Mesangial cell (primary cell): ENCODE results near the gene ATP4A. TPM values are rescaled to one million over a fixed set of nuclear protein-coding genes. Genes with fewer than 3 reads are reported as not detected.

Source experiments
- total RNA-seq: library from RNA; depleted of rRNA; stranded (reverse); fragments of >200 nt; gene quantifications from 2 replicates; pipeline ENCODE4 v1.2.3, GENCODE V29; 2015

ATP4A gene
- total RNA-seq, result not detected in 2 replicates

DNA sequence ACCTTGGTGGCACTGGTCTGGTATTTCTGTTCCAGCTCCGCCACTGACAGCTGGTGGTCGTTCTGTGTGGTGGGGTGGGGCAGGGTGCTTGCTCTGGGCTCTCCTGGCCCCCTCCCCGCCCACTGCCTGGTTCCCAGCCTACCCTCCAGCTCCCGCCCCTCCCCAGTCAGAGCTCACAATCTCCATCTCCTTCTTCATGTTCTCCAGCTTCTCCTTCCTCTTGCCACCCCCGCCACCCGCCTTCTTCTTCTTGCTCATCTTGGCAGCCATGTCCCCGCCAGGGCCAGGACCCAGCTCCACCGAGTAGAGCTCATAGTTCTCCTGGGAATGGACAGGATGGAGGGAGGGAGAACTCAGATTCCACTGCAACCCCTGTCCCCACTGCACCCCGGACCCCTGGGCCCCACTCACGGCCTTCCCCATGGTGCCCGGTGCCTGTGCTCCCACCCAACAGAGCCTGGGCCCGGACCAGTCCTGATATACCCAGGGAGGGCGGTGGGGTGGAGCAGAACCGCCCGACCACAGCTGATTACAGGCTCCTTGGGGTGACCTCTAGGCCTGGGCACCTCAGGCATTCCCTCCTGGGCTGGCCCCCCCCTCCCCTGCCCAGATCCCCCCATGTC is at the start of gene ATP4A:
Gene ATP4A, minus strand, starts transcription at position 452 of the 623 bp plus-strand sequence. Its CDS starts 29 bp downstream, at position 423.

DNA sequence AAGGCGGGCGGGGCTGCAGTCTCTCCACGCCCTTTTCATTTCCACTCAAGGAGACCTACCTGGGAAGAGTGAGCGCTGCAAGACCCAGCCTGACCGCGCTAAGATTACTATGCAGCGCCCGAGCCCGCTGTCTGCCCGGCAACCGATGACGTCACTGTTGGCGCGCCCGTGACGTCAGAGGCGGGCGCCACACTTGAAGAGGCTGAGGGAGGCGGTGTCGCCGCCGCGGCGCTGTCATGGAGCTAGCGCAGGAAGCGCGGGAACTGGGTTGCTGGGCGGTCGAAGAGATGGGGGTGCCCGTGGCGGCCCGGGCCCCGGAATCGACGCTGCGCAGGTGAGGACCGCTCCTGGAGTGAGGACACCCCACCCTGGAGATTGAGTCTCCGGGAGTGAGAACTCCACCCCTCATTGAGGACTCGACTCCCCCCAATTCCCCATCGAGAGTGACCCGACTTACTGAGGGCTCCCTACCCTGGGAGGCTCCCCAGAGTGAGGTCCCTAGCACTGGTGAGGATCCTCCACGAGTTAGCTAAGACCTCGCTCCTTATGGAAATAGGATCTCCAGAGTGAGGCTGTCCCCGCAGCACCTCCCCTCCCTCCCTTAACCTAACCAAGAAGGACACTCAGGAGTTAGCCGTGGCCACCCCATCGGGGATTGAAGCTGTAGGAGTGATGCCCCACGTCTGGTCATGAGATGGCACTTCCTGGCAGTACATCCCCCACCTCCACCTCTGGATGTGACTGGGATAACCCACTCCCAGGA is 49.3 kb upstream of the ATP4A start, which contains the start of gene HAUS5:
Gene HAUS5, plus strand, starts transcription at position 177 of the 763 bp plus-strand sequence. Its CDS starts 60 bp downstream, at position 237.

DNA sequence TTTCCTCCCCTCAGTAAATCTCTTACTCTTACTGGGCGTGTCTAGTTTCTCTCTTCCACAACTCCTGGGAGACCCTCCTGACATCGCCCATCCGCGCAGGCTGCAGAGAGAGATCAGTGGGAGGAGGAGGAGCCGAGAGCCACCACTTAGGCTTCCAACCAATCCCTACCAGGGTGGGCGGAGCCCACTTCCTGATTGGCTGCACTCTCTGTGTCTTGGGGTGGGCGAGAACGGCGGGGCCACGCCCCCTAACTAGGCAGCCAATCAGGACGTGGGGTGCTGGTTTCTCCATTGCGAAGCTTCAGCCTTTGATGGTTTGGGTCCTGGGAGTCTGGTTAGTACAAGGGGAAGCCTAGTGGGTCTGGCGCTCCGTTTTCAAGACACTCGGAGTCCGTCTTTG is 22.4 kb upstream of the ATP4A start, which contains the start of gene PMIS2:
Gene PMIS2, plus strand, starts transcription at position 326 of the 400 bp plus-strand sequence. CDS start 87 bp downstream, outside the sequence.

DNA sequence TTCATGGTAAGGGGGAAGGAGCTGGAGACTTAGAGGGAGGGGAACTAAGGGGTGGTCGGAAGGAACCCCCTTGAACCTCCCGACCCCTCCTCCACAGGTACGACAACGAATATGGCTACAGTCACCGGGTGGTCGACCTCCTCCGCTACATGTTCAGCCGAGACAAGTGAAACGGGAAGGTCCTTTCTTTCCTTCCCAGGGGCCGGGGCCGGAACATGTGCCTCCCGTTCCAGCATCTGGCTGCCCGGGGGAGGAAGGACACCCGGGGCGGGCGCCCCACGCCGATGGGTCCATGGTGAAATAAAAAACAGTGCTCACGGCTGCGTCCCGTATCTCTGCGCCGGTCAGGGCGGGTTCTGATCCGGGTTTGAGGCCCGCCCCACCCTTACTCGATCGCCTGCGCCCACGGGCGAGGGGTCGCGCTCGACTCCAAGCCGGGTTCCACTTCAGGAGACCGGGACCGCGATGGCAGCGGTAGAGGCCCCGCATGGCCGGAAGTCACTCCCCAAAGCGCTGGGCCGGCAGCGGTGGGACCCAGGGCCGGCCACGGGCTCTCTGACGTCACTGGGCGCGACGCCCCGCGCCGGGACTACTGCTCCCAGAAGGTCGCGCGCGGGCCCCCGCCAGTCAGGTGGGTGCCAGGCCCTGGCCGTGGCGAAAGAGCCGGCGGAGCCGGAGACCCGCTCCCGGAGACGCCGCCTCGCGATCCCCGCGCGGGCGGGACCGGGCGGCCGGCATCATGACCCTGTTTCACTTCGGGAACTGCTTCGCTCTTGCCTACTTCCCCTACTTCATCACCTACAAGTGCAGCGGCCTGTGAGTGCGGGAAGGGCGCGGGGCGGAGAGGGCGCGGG is 18.2 kb downstream of the ATP4A start, which contains the start of gene TMEM147:
Gene TMEM147, plus strand, starts transcription at position 626 of the 854 bp plus-strand sequence. Its CDS starts 114 bp downstream, at position 740.

DNA sequence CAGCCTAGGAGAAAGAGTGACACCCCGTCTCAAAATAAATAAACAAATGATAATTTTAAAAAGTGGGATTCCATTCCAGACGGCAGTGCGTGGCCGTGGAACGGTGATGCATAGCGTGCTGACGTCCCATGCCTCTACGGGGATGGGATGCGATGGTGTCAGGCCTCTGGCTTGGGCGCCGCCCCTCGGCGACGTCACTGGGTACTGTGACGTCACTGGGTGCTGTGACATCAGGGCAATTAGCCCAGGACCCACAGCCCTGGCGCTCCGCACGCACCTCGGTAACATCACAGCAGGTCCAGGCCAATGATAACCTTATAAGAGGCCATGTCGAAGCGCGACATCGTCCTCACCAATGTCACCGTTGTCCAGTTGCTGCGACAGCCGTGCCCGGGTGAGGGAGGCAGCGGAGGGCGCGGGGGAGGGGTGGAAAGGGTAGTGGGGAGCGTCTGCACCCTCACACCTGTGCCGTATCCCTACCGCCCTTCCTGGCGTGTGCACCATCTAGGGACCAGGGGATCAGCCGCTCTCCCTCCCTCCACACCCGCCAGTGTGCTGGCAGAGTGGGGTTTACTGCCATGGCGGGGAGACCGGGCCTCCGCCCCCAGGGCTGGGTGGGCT is 30.1 kb downstream of the ATP4A start, which contains the start of gene GAPDHS:
Gene GAPDHS, plus strand, starts transcription at position 256 of the 621 bp plus-strand sequence. Its CDS starts 72 bp downstream, at position 328.

DNA sequence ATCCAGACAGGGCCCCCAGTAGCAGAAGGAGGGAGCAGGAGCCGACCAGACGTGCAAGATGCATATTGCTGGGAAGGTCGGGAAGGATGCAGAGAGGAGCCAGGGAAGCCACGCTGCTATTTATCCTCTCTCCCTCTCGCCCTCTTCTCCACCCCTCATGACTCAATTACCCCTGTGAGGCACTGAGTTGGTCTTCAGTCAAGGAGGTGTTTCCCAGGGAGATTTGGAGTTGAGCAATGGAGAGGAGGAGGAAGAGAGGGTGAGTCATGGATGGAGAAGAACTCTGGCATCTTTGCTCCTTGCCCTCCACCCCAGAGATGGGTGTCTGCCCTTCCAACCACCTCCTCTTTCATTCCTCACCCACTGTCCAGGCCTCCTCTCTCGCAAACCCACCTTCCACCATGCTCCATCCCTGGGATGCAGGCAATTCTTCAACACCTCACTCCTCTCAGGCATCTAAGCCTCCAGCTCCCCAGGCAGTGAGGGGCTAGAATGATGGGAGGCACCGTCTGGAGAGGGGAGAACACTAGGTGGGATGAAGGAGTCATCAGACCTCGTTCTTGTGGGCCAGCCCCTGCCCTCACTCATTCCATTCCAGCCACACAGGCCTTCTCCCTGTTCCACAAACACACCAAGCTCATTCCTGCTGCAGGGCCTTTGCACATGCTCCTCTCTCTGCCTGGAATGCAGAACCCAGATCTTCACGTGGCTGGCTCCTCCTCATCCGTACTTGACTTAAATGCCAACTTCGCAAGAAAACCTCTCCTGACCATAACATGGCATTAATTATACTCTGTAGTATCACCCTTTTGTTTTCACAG is 35.0 kb downstream of the ATP4A start, which contains the start of gene SBSN:
Gene SBSN, minus strand, starts transcription at position 94 of the 821 bp plus-strand sequence. Its CDS starts 30 bp downstream, at position 64.

DNA sequence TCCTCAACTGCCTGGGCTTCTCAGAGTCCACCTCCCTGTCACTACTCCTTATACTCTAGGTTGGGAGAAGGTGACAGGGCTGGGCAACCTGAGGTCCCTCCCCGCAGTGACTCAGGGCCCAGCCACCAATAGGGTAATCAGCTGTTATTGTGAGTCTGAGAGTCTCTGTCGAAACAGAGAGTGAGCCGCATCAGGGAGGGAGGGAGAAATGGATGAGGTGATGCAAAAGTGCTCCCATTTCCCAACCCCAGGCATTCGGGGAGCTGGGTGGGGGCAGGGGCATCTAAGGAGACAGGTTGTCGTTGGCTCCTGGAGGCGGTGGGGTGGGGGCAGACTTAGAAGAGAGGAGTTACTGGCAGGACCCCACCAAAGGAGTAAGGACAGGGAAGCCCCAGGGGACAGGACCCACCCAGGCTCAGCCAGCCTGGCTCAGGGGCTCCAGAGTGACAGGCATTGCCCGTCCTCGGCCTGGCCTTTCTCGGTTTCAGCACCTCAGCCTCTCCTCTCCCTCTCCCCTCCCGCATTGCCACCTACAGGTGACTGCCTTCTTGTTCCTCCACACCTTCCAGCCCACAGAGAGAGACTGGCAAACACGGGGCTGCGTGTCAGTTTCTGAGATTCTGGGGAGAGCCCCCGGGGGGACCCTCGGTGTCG is 49.7 kb downstream of the ATP4A start, which contains the start of gene DMKN:
Gene DMKN, minus strand, starts transcription at position 22 of the 654 bp plus-strand sequence. CDS start 174 bp downstream, outside the sequence.

Other genes starting within 250 kb of the ATP4A start
- gene CD22, start 234.5 kb downstream of the ATP4A start, total RNA-seq, result 1.1 TPM in 1 of 2 replicates, not detected in the other
- gene FFAR1, start 215.8 kb downstream of the ATP4A start, total RNA-seq, result not detected in 2 replicates
- gene FFAR3, start 205.2 kb downstream of the ATP4A start, total RNA-seq, result not detected in 2 replicates
- gene GPR42, start 192.6 kb downstream of the ATP4A start, total RNA-seq, result not detected in 2 replicates
- gene FFAR2, start 115.4 kb downstream of the ATP4A start, total RNA-seq, result not detected in 2 replicates
- gene KRTDAP, start 73.2 kb downstream of the ATP4A start, total RNA-seq, result not detected in 2 replicates
- gene DMKN, start 50.0 kb downstream of the ATP4A start, total RNA-seq, result 29.5 and 70.4 TPM in 2 replicates
- gene SBSN, start 35.3 kb downstream of the ATP4A start, total RNA-seq, result not detected in 2 replicates
- gene GAPDHS, start 30.2 kb downstream of the ATP4A start, total RNA-seq, result not detected in 2 replicates
- 118 and 129 TPM in 2 replicates for gene TMEM147, start 18.0 kb downstream of the ATP4A start, total RNA-seq
- gene PMIS2, start 22.5 kb upstream of the ATP4A start, total RNA-seq, result not detected in 2 replicates
- 7.5 and 20.7 TPM in 2 replicates for gene HAUS5, start 49.1 kb upstream of the ATP4A start, total RNA-seq
- gene RBM42, start 65.4 kb upstream of the ATP4A start, total RNA-seq, result 79.6 and 99.4 TPM in 2 replicates
- gene ETV2, start 78.1 kb upstream of the ATP4A start, total RNA-seq, result 0.49 and 2.3 TPM in 2 replicates
- gene COX6B1, start 84.7 kb upstream of the ATP4A start, total RNA-seq, result 474 TPM in 2 replicates
- 0.16 TPM in 1 of 2 replicates, not detected in the other for gene UPK1A, start 102.9 kb upstream of the ATP4A start, total RNA-seq
- gene ZBTB32, start 140.9 kb upstream of the ATP4A start, total RNA-seq, result not detected in 2 replicates
- 10.9 and 17.2 TPM in 2 replicates for gene KMT2B, start 154.3 kb upstream of the ATP4A start, total RNA-seq
- 4.7 and 8.3 TPM in 2 replicates for gene IGFLR1, start 178.8 kb upstream of the ATP4A start, total RNA-seq
- gene U2AF1L4, start 181.8 kb upstream of the ATP4A start, total RNA-seq, result 5.4 and 9.0 TPM in 2 replicates
- 61.4 and 72.5 TPM in 2 replicates for gene PSENEN, start 182.0 kb upstream of the ATP4A start, total RNA-seq
- 7.6 and 11.9 TPM in 2 replicates for gene LIN37, start 184.9 kb upstream of the ATP4A start, total RNA-seq
- gene HSPB6, start 193.4 kb upstream of the ATP4A start, total RNA-seq, result 2.3 and 6.8 TPM in 2 replicates
- 13.4 and 22.7 TPM in 2 replicates for gene PROSER3, start 194.5 kb upstream of the ATP4A start, total RNA-seq
- gene ARHGAP33, start 211.9 kb upstream of the ATP4A start, total RNA-seq, result 8.4 and 14.8 TPM in 2 replicates
- not detected in 2 replicates for gene PRODH2, start 249.2 kb upstream of the ATP4A start, total RNA-seq